Stomach (tissue), 4 donors: ENCODE measurements around the gene NIPAL1.

Experiments
- CTCF ChIP-seq, 7 experiments: fragments of 450-650 bp in 4 of 7; fragments of 200-600 bp in 3 of 7; sonication (generic) in 3 of 7; IDR thresholded peaks; one replicate each; pipeline ENCODE4 v1.5.1; 2016 to 2019; ENCODE audit warnings: antibody characterized with exemption in 7 of 7, control low read depth in 2 of 7, mild to moderate bottlenecking in 1 of 7
- POLR2AphosphoS5 ChIP-seq, 3 donors: sonication (generic); formaldehyde crosslinking; IDR thresholded peaks; one replicate each; pipeline ENCODE4 v1.6.1; 2016; ENCODE audit warnings: antibody characterized with exemption in 3 of 3

- TF ChIP-seq CTCF (IDR thresholded peaks at IDR 0.05): no peak
- TF ChIP-seq POLR2AphosphoS5 (IDR thresholded peaks at IDR 0.05): peak in 1 of 3 donors; percentile 42
Observed at GRCh38 chr4:48047421-48047844, 30.9 kb downstream of the NIPAL1 start.
